ENCODE measurements around the gene TTLL8. TPM values are rescaled to one million over a fixed set of nuclear protein-coding genes. Genes with fewer than 3 reads are reported as not detected.

Gene TTLL8
- total RNA-seq, 1 experiment from 2014 or later, result not detected

GRCh38 chr22:50070366-50070765 is 12.3 kb upstream of the TTLL8 start:
- H3K9me3 Mint-ChIP-seq, result no peaks in the 10 kb centered on the region
- no peak overlapping the region for H3K27ac Mint-ChIP-seq
- ChIA-PET CTCF (interaction anchor here (1.2 kb wide), 1 partner anchor 11 kb away, joined by 3 read pairs; no protein-coding TSS in a partner anchor), POLR2A (no interaction called here)
- TF ChIP-seq ZNF121 (CRISPR knock-in tag; IDR thresholded peaks at IDR 0.05) (no peak), STAT6 (CRISPR knock-in tag; conservative IDR thresholded peaks at IDR 0.05; ENCODE audit: low read depth) (no peak), ESRRA (CRISPR knock-in tag; IDR thresholded peaks at IDR 0.05; ENCODE audit: borderline replicate concordance) (no peak), TEAD1 (CRISPR knock-in tag; IDR thresholded peaks at IDR 0.05) (no peak), ZBTB21 (CRISPR knock-in tag; IDR thresholded peaks at IDR 0.05; ENCODE audit: borderline replicate concordance) (no peak), ZBTB43 (CRISPR knock-in tag; IDR thresholded peaks at IDR 0.05) (no peak), PREB (CRISPR knock-in tag; IDR thresholded peaks at IDR 0.05; ENCODE audit: borderline replicate concordance) (no peak), SOX15 (CRISPR knock-in tag; IDR thresholded peaks at IDR 0.05) (no peak), NR1H2 (CRISPR knock-in tag; IDR thresholded peaks at IDR 0.05) (no peak), ZNF232 (CRISPR knock-in tag; IDR thresholded peaks at IDR 0.05) (no peak), CREB1 (CRISPR knock-in tag; IDR thresholded peaks at IDR 0.05) (no peak), ZNF416 (CRISPR knock-in tag; IDR thresholded peaks at IDR 0.05) (no peak)
- TF ChIP-seq, protein P1, sequence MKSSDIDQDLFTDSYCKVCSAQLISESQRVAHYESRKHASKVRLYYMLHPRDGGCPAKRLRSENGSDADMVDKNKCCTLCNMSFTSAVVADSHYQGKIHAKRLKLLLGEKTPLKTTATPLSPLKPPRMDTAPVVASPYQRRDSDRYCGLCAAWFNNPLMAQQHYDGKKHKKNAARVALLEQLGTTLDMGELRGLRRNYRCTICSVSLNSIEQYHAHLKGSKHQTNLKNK (CRISPR knock-in tag; IDR thresholded peaks at IDR 0.05), result no peak
- TF ChIP-seq, protein P2, sequence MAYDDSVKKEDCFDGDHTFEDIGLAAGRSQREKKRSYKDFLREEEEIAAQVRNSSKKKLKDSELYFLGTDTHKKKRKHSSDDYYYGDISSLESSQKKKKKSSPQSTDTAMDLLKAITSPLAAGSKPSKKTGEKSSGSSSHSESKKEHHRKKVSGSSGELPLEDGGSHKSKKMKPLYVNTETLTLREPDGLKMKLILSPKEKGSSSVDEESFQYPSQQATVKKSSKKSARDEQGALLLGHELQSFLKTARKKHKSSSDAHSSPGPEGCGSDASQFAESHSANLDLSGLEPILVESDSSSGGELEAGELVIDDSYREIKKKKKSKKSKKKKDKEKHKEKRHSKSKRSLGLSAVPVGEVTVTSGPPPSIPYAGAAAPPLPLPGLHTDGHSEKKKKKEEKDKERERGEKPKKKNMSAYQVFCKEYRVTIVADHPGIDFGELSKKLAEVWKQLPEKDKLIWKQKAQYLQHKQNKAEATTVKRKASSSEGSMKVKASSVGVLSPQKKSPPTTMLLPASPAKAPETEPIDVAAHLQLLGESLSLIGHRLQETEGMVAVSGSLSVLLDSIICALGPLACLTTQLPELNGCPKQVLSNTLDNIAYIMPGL (CRISPR knock-in tag; IDR thresholded peaks at IDR 0.05), result no peak
- H3K4me3 Mint-ChIP-seq, result no peak overlapping the region
- H3K4me1 Mint-ChIP-seq, result no peaks in the 10 kb centered on the region
- H3K27me3 Mint-ChIP-seq (ENCODE audit: low read depth), result no peaks in the 10 kb centered on the region
- no peaks in the 10 kb centered on the region for H3K36me3 Mint-ChIP-seq
- ATAC-seq (no peak), DNase-seq (ENCODE audit: low spot score) (no peak)

GRCh38 chr22:50068096-50068495 is 10.0 kb upstream of the TTLL8 start:
- CTCF ChIA-PET, result interaction anchor here (1.2 kb wide), 1 partner anchor 74 kb away, joined by 3 read pairs; no protein-coding TSS in a partner anchor

More at GRCh38 chr22:50068096-50068495, 10.0 kb upstream of the TTLL8 start:
- Mint-ChIP-seq H3K36me3 (no peaks in the 10 kb centered on the region), H3K4me1 (no peaks in the 10 kb centered on the region), H3K9me3 (no peaks in the 10 kb centered on the region), H3K4me3 (no peak overlapping the region), H3K27ac (no peak overlapping the region), H3K27me3 (ENCODE audit: low read depth) (no peaks in the 10 kb centered on the region)
- POLR2A ChIA-PET, result no interaction called here
- ATAC-seq (no peak), DNase-seq (ENCODE audit: low spot score) (no peak)
- TF ChIP-seq, protein P3, sequence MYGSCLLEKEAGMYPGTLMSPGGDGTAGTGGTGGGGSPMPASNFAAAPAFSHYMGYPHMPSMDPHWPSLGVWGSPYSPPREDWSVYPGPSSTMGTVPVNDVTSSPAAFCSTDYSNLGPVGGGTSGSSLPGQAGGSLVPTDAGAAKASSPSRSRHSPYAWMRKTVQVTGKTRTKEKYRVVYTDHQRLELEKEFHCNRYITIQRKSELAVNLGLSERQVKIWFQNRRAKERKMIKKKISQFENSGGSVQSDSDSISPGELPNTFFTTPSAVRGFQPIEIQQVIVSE (CRISPR knock-in tag; IDR thresholded peaks at IDR 0.05; ENCODE audit: borderline replicate concordance), result no peak
- TF ChIP-seq, protein P4, sequence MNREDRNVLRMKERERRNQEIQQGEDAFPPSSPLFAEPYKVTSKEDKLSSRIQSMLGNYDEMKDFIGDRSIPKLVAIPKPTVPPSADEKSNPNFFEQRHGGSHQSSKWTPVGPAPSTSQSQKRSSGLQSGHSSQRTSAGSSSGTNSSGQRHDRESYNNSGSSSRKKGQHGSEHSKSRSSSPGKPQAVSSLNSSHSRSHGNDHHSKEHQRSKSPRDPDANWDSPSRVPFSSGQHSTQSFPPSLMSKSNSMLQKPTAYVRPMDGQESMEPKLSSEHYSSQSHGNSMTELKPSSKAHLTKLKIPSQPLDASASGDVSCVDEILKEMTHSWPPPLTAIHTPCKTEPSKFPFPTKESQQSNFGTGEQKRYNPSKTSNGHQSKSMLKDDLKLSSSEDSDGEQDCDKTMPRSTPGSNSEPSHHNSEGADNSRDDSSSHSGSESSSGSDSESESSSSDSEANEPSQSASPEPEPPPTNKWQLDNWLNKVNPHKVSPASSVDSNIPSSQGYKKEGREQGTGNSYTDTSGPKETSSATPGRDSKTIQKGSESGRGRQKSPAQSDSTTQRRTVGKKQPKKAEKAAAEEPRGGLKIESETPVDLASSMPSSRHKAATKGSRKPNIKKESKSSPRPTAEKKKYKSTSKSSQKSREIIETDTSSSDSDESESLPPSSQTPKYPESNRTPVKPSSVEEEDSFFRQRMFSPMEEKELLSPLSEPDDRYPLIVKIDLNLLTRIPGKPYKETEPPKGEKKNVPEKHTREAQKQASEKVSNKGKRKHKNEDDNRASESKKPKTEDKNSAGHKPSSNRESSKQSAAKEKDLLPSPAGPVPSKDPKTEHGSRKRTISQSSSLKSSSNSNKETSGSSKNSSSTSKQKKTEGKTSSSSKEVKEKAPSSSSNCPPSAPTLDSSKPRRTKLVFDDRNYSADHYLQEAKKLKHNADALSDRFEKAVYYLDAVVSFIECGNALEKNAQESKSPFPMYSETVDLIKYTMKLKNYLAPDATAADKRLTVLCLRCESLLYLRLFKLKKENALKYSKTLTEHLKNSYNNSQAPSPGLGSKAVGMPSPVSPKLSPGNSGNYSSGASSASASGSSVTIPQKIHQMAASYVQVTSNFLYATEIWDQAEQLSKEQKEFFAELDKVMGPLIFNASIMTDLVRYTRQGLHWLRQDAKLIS (CRISPR knock-in tag; IDR thresholded peaks at IDR 0.05; ENCODE audit: borderline replicate concordance), result no peak

Data from WTC11 (cell line).